T-cell (primary cell): ENCODE measurements around the gene HSD17B8. TPM values are rescaled to one million over a fixed set of nuclear protein-coding genes. Genes with fewer than 3 reads are reported as not detected.

Experiments
- ATAC-seq, 4 experiments: fragments of 200-7000 bp in 3 of 4; fragments of 150-1000 bp in 1 of 4; cut with Tn5 transposase; replicated peaks in 1 of 4; 1 replicate in 3 of 4; 2 replicates in 1 of 4; pipeline ENCODE4 v1.10.0; 2021; ENCODE audit warnings: moderate library complexity in 3 of 4, mild to moderate bottlenecking in 2 of 4, moderate number of reproducible peaks in 1 of 4
- CTCF ChIA-PET, 2 donors: fragments of 300-600 bp; sonication (Branson Sonifier 250); formaldehyde crosslinking; loops; one replicate each; lab custom pipeline; 2022; ENCODE audit warnings: antibody characterized with exemption in 2 of 2; lab: Charles Lee
- POLR2A ChIA-PET, 2 donors: fragments of 300-600 bp; sonication (Branson Sonifier 250); formaldehyde crosslinking; loops; one replicate each; lab custom pipeline; 2022; ENCODE audit warnings: antibody characterized with exemption in 2 of 2; lab: Charles Lee
- DNase-seq, 35 experiments: peaks; one replicate each; pipeline versions ENCODE4 v3.0.0 to v3.0.0-alpha.2; 2013 to 2023
- H3K27ac ChIP-seq: one replicate; pipeline ENCODE4 v1.5.1; 2013; ENCODE audit warnings: low read length
- H3K27me3 ChIP-seq, 2 experiments: replicated peaks in 1 of 2; 1 replicate in 1 of 2; 2 replicates in 1 of 2; pipeline versions ENCODE4 v1.6.1 to v1.7.0; 2013; ENCODE audit warnings: low read length in 1 of 2, mixed read lengths in 1 of 2; ENCODE audit not compliant: control insufficient read depth in 2 of 2, insufficient read depth in 2 of 2; ENCODE audit errors: extremely low read depth in 1 of 2
- H3K36me3 ChIP-seq, 2 donors: 1 replicate in 1 of 2; 2 replicates in 1 of 2; pipeline versions ENCODE4 v1.6.1 to v1.7.0; 2013; ENCODE audit warnings: low read length in 1 of 2; ENCODE audit not compliant: control insufficient read depth in 2 of 2, insufficient read depth in 1 of 2; ENCODE audit errors: extremely low read depth in 1 of 2
- H3K4me1 ChIP-seq, 2 experiments: 1 replicate in 1 of 2; 2 replicates in 1 of 2; pipeline versions ENCODE4 v1.6.1 to v1.7.0; 2013; ENCODE audit warnings: low read length in 2 of 2, mixed read lengths in 1 of 2; ENCODE audit not compliant: insufficient read depth in 2 of 2, control insufficient read depth in 1 of 2; ENCODE audit errors: extremely low read depth in 1 of 2
- H3K4me3 ChIP-seq, 2 donors: 1 replicate in 1 of 2; 2 replicates in 1 of 2; pipeline versions ENCODE4 v1.5.1 to v1.7.0; 2013; ENCODE audit warnings: mild to moderate bottlenecking in 2 of 2, low read length in 1 of 2, moderate library complexity in 1 of 2; ENCODE audit not compliant: control insufficient read depth in 1 of 2; ENCODE audit errors: extremely low read depth in 1 of 2
- H3K9me3 ChIP-seq: 2 replicates; pipeline ENCODE4 v1.7.0; 2013
- H3K27ac Mint-ChIP-seq, 2 donors: one replicate each; pipeline ENCODE4 v1.8.0; 2020 to 2021; ENCODE audit warnings: mild to moderate bottlenecking in 2 of 2, mixed read lengths in 2 of 2
- H3K27me3 Mint-ChIP-seq, 2 donors: one replicate each; pipeline ENCODE4 v1.8.0; 2021 to 2022; ENCODE audit warnings: mixed read lengths in 2 of 2
- H3K36me3 Mint-ChIP-seq: one replicate; pipeline ENCODE4 v1.8.0; 2021; ENCODE audit warnings: mixed read lengths
- H3K4me1 Mint-ChIP-seq, 3 donors: one replicate each; pipeline ENCODE4 v1.8.0; 2020 to 2022; ENCODE audit warnings: mixed read lengths in 3 of 3, mild to moderate bottlenecking in 1 of 3
- H3K4me3 Mint-ChIP-seq, 3 donors: one replicate each; pipeline ENCODE4 v1.8.0; 2020 to 2022; ENCODE audit warnings: mild to moderate bottlenecking in 3 of 3, mixed read lengths in 3 of 3, moderate library complexity in 3 of 3
- H3K9me3 Mint-ChIP-seq, 3 donors: one replicate each; pipeline ENCODE4 v1.8.0; 2020 to 2022; ENCODE audit warnings: mixed read lengths in 3 of 3
- WGBS: methylation state at CpG from one replicate; pipeline ENCODE4 v1.1.5; 2013; ENCODE audit warnings: missing lambda C conversion rate; ENCODE audit not compliant: insufficient coverage; 5-methylcytosine and 5-hydroxymethylcytosine counted together
- total RNA-seq, 35 experiments: library from RNA in 6 of 35; stranded (reverse) in 6 of 35; fragments of 120-200 nt in 1 of 35; gene quantifications; one replicate each; pipeline versions ENCODE4 v1.2.1 to v1.2.4 and lab custom pipeline; 2013 to 2026

Gene HSD17B8
- total RNA-seq, 5 donors from 2014 or later (not counting 1 experiment from before 2014, with no cell fraction given), result 13.9 to 27.7 (median 24.4) TPM

- no peaks in the 10 kb centered on the region for H3K36me3 ChIP-seq
- H3K27me3 ChIP-seq, result peaks cover 0 to 49% of the 10 kb centered on the region in 2 experiments
- 93% methylated on average over 2 of the region's 6 CpGs for WGBS
- Mint-ChIP-seq H3K4me1 (peaks cover 9 to 11% (median 10%) of the 10 kb centered on the region in 3 donors), H3K9me3 (no peaks in the 10 kb centered on the region), H3K27ac (no peak overlapping the region), H3K27me3 (peaks cover 5 to 12% of the 10 kb centered on the region in 2 donors), H3K4me3 (no peak overlapping the region), H3K36me3 (no peaks in the 10 kb centered on the region)
- ChIA-PET CTCF (no interaction called here), POLR2A (no interaction called here)
- peaks cover 0 to 9% of the 10 kb centered on the region in 2 experiments for H3K4me1 ChIP-seq
- no peak for ATAC-seq
- no peaks in the 10 kb centered on the region for H3K9me3 ChIP-seq
- no peak overlapping the region for H3K27ac ChIP-seq
- no peak for DNase-seq
- H3K4me3 ChIP-seq, result no peak overlapping the region
Observed at GRCh38 chr6:33166363-33166762, 38.1 kb upstream of the HSD17B8 start.

GRCh38 chr6:33166811-33167210, 37.6 kb upstream of the HSD17B8 start:
- Mint-ChIP-seq H3K9me3 (no peaks in the 10 kb centered on the region), H3K27ac (no peak overlapping the region), H3K27me3 (peaks cover 5 to 10% of the 10 kb centered on the region in 2 donors), H3K36me3 (no peaks in the 10 kb centered on the region), H3K4me1 (peaks cover 5 to 7% (median 5%) of the 10 kb centered on the region in 3 donors), H3K4me3 (no peak overlapping the region)
- Histone ChIP-seq H3K4me3 (no peak overlapping the region), H3K27me3 (peaks cover 0 to 45% of the 10 kb centered on the region in 2 experiments), H3K9me3 (no peaks in the 10 kb centered on the region), H3K27ac (no peak overlapping the region), H3K36me3 (no peaks in the 10 kb centered on the region), H3K4me1 (peaks cover 0 to 4% of the 10 kb centered on the region in 2 experiments)
- POLR2A ChIA-PET, result no interaction called here
- no peak for DNase-seq
- WGBS, result 75% methylated on average over 4 of the region's 7 CpGs
- CTCF ChIA-PET, result no interaction called here
- no peak for ATAC-seq

GRCh38 chr6:33167374-33168283, 36.8 kb upstream of the HSD17B8 start:
- H3K4me1 Mint-ChIP-seq, result peaks cover 0 to 3% (median 0%) of the 10 kb centered on the region in 3 donors
- no peaks in the 10 kb centered on the region for H3K4me1 ChIP-seq
- CTCF ChIA-PET, result no interaction called here
- H3K4me3 Mint-ChIP-seq, result no peak overlapping the region
- H3K27me3 ChIP-seq, result peaks cover 0 to 46% of the 10 kb centered on the region in 2 experiments
- no peaks in the 10 kb centered on the region for H3K9me3 ChIP-seq
- peaks cover 5 to 10% of the 10 kb centered on the region in 2 donors for H3K27me3 Mint-ChIP-seq
- no peak overlapping the region for H3K27ac Mint-ChIP-seq
- no peaks in the 10 kb centered on the region for H3K36me3 Mint-ChIP-seq
- 100% methylated on average over 3 of the region's 19 CpGs for WGBS
- H3K4me3 ChIP-seq, result no peak overlapping the region
- DNase-seq (no peak), ATAC-seq (no peak)
- H3K9me3 Mint-ChIP-seq, result no peaks in the 10 kb centered on the region
- H3K36me3 ChIP-seq, result no peaks in the 10 kb centered on the region
- H3K27ac ChIP-seq, result no peak overlapping the region
- POLR2A ChIA-PET, result no interaction called here

GRCh38 chr6:33168284-33168601, 36.2 kb upstream of the HSD17B8 start:
- Mint-ChIP-seq H3K4me3 (no peak overlapping the region), H3K36me3 (no peaks in the 10 kb centered on the region), H3K4me1 (peaks cover 0 to 3% (median 0%) of the 10 kb centered on the region in 3 donors), H3K9me3 (no peaks in the 10 kb centered on the region), H3K27me3 (peaks cover 5 to 10% of the 10 kb centered on the region in 2 donors), H3K27ac (no peak overlapping the region)
- peaks cover 0 to 51% of the 10 kb centered on the region in 2 experiments for H3K27me3 ChIP-seq
- H3K4me3 ChIP-seq, result no peak overlapping the region
- WGBS, result 45% methylated on average over 3 of the region's 6 CpGs
- H3K4me1 ChIP-seq, result no peaks in the 10 kb centered on the region
- ChIA-PET POLR2A (no interaction called here), CTCF (no interaction called here)
- no peak overlapping the region for H3K27ac ChIP-seq
- no peaks in the 10 kb centered on the region for H3K36me3 ChIP-seq
- no peaks in the 10 kb centered on the region for H3K9me3 ChIP-seq
- no peak for ATAC-seq
- no peak for DNase-seq

- no peak overlapping the region for H3K4me3 ChIP-seq
- no peak overlapping the region for H3K4me3 Mint-ChIP-seq
- H3K27me3 ChIP-seq, result peaks cover 0 to 50% of the 10 kb centered on the region in 2 experiments
- H3K27ac Mint-ChIP-seq, result no peak overlapping the region
- H3K4me1 ChIP-seq, result no peaks in the 10 kb centered on the region
- ATAC-seq, result no peak
- no peak for DNase-seq
- H3K36me3 Mint-ChIP-seq, result no peaks in the 10 kb centered on the region
- 67% methylated on average over 1 of the region's 5 CpGs for WGBS
- no peaks in the 10 kb centered on the region for H3K9me3 Mint-ChIP-seq
- H3K27ac ChIP-seq, result no peak overlapping the region
- POLR2A ChIA-PET, result no interaction called here
- CTCF ChIA-PET, result interaction anchor here in 1 of 2 donors (0.6 kb wide), 1 partner anchor 96 kb away, joined by 3 read pairs; no protein-coding TSS in a partner anchor
- H3K27me3 Mint-ChIP-seq, result peaks cover 5 to 9% of the 10 kb centered on the region in 2 donors
- H3K36me3 ChIP-seq, result no peaks in the 10 kb centered on the region
- peaks cover 0 to 3% (median 0%) of the 10 kb centered on the region in 3 donors for H3K4me1 Mint-ChIP-seq
- no peaks in the 10 kb centered on the region for H3K9me3 ChIP-seq
Observed at GRCh38 chr6:33168639-33169038, 35.8 kb upstream of the HSD17B8 start.

GRCh38 chr6:33169291-33170175, 34.9 kb upstream of the HSD17B8 start:
- Histone ChIP-seq H3K9me3 (no peaks in the 10 kb centered on the region), H3K27me3 (peaks cover 0 to 50% of the 10 kb centered on the region in 2 experiments), H3K27ac (no peak overlapping the region), H3K4me1 (no peaks in the 10 kb centered on the region), H3K4me3 (no peak overlapping the region), H3K36me3 (no peaks in the 10 kb centered on the region)
- ATAC-seq (no peak), DNase-seq (no peak)
- Mint-ChIP-seq H3K9me3 (no peaks in the 10 kb centered on the region), H3K4me1 (peaks cover 0 to 3% (median 0%) of the 10 kb centered on the region in 3 donors), H3K27me3 (no peaks in the 10 kb centered on the region), H3K27ac (no peak overlapping the region), H3K4me3 (no peak overlapping the region), H3K36me3 (no peaks in the 10 kb centered on the region)
- POLR2A ChIA-PET, result no interaction called here
- 92% methylated on average over 2 of the region's 10 CpGs for WGBS
- CTCF ChIA-PET, result interaction anchor here in 1 of 2 donors (0.6 kb wide), 1 partner anchor 95 kb away, joined by 3 read pairs; no protein-coding TSS in a partner anchor
